AG09309 (cell line): ENCODE results near the gene GARS1.
"Not testable (repeated sequence)": the region's sequence is repeated elsewhere in the genome, so short reads cannot be mapped to it uniquely, and the experiment has no call there.

Experiments
- DNase-seq: peaks from one replicate; pipeline ENCODE4 v3.0.0-alpha.2; 2010; ENCODE audit warnings: low read depth
- H3K4me3 ChIP-seq: 2 replicates; pipeline ENCODE4 v1.5.1; 2011; ENCODE audit warnings: mild to moderate bottlenecking, low read depth, low read length, moderate library complexity; ENCODE audit not compliant: control insufficient read depth
- CTCF ChIP-seq: IDR thresholded peaks from 2 replicates; pipeline ENCODE4 v1.5.1; 2011; ENCODE audit warnings: mild to moderate bottlenecking, low read depth, low read length, inconsistent platforms; ENCODE audit not compliant: insufficient read depth, control insufficient read depth; ENCODE audit errors: missing control alignments

GARS1 gene

GRCh38 chr7:30634193-30634626, 39.5 kb downstream of the GARS1 start:
- DNase-seq = no peak
- TF ChIP-seq CTCF = no peak

GRCh38 chr7:30634634-30635201, 40.0 kb downstream of the GARS1 start:
- TF ChIP-seq CTCF = no peak
- no peak overlapping the region for H3K4me3 ChIP-seq
- no peak for DNase-seq

More at GRCh38 chr7:30634193-30634626, 39.5 kb downstream of the GARS1 start:
- H3K4me3 ChIP-seq = no peak overlapping the region

GRCh38 chr7:30635798-30636197, 41.1 kb downstream of the GARS1 start:
- no peak overlapping the region for H3K4me3 ChIP-seq
- DNase-seq = no peak
- TF ChIP-seq CTCF = no peak

GRCh38 chr7:30642322-30642721, 47.6 kb downstream of the GARS1 start:
- not testable (repeated sequence) for DNase-seq, H3K4me3 ChIP-seq

- H3K4me3 ChIP-seq = no peak overlapping the region
- no peak for DNase-seq
- no peak for TF ChIP-seq CTCF
These were observed 48.1 kb downstream of the GARS1 start for GRCh38 chr7:30642789-30643188.

GRCh38 chr7:30644286-30644955, 49.7 kb downstream of the GARS1 start:
- DNase-seq = no peak
- no peak overlapping the region for H3K4me3 ChIP-seq
- TF ChIP-seq CTCF = no peak

GRCh38 chr7:30645661-30646060, 51.0 kb downstream of the GARS1 start:
- no peak for TF ChIP-seq CTCF
- DNase-seq = no peak
- no peak overlapping the region for H3K4me3 ChIP-seq
